Activated CD4-positive, CD25-positive, alpha-beta regulatory T cell treated with anti-CD3 and anti-CD28 coated beads, Interleukin-2, amount 50 U/mL, for 24 hours (primary cell): ENCODE data around the gene ROR2.
"Not testable (repeated sequence)": the region's sequence is repeated elsewhere in the genome, so short reads cannot be mapped to it uniquely, and the experiment has no call there.

Experiments
- ATAC-seq, 2 donors: fragments of 150-1000 bp; cut with Tn5 transposase; one replicate each; pipeline ENCODE4 v1.10.0; 2021; ENCODE audit warnings: mild to moderate bottlenecking in 1 of 2, moderate library complexity in 1 of 2

ROR2 gene

DNA sequence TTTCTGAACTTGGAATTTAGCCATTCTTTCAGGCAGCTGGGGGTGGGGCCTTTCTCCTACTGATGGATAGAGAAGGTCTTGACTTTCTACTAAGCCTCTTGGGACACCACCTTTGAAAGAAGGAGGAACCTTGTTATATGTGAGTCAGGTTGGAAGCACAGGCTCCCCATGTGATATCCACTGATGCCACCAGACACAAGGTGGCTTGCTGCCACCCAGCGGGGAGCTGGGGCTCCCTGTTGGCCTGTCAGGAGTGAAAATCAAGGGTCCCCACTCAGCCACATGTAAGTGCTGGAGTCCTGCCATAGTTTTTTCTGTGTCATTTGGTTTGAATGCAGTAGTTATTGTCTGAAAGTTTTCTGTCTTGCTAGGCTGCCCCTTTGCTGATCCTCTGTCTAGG lies 274.0 kb downstream of the ROR2 start:
- no peak for ATAC-seq

DNA sequence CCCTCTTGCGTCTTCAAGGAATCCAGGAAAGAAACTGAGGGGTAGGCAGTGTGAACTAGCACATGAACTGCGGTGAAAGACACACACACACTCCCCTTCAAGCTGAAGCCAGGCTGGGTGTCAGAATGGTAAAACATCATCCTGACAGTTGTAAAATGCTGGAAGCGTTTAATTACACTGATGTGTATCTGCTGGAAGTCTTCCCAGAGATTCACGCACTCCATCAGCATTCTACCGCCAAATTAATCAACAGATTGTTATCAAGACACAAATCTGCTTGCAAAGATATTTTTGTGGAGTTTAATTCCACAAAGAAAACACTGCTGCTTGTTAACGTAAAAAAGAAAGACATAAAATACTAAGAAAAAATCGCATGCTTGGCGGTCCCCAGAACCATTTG lies 285.4 kb downstream of the ROR2 start:
- no peak for ATAC-seq

DNA sequence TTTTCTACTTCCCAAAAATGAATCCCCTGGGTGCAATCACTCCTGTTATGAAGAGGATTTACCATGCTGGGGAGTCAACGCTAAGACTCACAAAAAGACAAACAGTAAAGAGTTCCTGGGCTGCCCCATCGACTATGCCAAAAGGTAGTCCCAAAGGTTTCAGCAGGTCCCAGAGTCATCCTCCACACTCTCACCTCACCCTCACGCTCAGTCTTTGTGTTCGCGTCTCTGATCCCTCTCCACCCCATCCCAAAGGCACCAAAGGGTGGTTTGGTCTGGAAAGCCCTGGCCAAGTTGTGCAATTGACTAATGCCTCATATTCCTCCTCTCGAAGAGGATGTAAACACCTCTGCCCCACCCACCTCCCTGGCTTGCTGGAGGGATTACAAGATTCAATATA lies 286.2 kb downstream of the ROR2 start:
- no peak for ATAC-seq

DNA sequence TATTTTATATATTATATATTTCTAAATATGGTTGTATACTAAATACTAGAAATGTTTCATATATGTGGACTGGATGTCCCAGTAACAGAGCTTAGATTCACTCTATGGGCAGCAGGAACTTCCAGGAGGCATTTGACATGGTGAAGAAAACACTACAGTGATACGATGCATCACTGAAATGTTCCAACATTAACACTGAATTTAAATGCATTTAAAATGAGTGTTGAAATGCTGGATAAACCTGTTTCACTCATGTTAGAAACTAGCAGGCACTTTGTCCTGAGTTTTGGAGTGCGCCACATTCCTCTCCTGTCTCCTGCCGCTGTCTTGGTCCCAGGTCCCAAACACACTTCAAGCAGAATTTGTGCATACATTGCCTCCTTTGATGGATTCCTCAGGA lies 288.6 kb downstream of the ROR2 start:
- ATAC-seq: no peak

DNA sequence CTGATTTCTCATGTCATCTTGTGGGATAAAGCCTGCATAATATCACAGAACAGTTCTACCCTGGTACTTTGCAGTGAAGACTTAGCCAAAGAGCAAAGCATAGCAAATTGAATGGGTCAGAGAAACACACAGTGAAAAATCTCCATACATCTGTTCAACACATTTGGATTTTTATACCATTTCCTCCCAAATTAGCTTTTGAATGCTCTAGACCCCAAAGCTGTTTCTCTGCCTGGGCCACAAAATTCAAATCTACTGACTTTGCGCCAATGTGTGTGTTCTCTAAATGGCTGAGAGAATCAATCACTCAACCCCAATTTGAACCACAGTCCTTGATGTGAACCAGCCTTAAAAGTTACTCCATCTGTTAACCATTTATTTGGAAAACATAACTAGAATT lies 289.5 kb downstream of the ROR2 start:
- ATAC-seq: no peak

DNA sequence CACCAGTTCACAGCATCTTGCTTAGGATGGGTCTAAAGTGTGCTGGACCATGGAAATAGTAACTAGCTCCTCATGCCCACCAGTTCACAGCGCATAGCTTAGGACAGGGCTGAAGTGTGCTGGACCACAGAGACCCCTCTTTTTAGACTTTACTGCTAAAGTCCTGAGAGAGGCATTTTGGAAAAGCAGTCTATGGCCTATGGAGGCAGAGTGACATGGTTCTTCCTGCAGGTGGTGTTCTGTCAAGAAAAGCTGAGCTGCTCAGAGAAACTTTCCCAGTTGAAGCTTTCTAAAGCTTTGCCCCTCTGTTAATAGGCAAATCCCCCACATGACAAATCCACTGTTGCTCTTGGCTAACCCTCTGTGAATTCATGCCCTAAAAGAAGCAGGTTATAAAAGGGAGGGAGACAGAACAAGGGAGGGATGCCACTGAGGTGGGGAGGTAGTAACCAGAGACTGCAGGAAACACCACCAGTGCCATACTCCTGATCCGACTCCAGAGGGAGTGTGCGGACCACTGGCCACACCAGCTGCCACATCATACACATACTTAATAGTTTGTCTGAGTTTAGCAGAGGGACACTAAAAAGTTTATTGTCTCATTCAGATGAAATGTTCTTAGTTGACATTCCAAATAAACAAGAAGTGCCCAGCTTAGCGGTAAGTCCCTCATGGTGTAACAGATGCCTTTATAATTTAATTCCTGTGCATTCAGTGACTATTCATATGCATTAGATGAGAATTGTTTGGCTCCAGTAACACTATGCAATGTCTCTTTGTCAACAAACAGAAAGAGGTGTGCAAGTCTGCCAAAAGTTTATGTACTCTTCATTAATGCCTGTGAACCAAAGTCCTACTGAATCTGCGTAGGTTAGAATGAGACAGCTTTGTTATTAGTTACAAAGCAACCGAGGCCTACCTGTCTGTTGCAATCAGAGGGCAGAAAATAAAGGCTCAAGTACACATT lies 290.2 kb downstream of the ROR2 start:
- ATAC-seq: no peak

DNA sequence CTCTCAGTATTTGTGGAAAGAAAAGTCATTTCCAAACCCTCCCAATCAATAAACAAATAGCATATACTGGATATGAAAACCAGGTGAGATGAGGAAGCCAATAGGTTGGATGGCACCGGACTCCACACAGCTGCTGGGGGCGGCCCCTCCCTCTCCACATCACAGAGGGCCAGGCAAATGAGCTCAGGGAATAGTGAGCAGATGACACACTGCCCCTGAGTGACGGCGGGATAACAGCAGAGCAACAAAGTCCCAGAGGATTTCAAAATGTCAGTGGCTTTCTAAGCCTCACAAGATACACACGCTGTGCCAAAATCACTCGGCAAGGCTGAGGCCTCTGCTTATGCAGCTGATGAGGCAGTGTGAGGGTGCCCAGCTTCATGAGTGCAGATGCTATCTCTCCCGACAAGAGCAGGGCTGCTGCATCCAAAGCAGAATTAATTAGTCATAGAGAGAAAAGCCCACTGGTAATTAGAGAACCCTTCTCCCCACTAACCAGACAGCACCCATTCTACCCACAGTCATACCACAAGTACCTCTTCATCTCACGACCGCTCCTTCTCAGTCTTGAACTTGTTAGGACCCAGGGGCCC lies 291.4 kb downstream of the ROR2 start:
- ATAC-seq: no peak

DNA sequence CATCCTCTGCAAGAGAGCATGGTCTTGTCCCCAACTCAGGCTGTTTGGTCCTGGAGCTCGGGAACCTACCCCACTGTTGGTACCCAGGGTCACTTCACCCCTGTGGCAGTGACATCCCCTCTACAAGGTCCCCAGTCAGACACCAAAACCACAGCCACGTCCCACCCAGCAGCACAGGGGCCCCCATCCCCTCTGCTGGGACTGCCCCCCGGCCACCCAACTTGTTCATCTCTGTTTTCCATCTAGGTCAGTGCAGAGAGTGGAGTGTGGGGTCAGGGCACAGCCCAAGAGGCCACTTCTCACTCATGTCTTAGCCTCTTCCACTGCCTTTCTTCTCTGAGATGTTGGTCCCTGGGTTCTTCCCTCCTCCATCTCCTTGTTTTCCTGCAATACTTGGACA lies 292.5 kb downstream of the ROR2 start:
- ATAC-seq: no peak

DNA sequence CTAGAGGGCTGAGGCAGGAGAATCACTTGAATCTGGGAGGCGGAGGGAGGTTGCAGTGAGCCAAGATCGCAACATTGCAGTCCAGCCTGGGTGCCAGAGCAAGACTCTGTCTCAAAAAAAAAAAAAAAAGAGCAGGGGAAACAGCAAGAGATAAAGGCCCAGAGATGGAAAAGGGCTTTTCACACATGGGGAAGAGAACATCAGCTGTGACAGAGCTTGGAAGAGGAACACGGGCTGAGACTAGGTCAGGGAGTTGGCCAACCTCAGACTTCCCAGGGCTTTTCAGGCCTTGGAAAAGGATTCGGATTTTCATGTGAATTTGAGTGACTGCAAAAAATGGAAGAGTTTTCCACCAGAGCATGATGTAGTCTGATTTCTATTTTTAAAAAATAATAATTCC lies 294.4 kb downstream of the ROR2 start:
- ATAC-seq: no peak

DNA sequence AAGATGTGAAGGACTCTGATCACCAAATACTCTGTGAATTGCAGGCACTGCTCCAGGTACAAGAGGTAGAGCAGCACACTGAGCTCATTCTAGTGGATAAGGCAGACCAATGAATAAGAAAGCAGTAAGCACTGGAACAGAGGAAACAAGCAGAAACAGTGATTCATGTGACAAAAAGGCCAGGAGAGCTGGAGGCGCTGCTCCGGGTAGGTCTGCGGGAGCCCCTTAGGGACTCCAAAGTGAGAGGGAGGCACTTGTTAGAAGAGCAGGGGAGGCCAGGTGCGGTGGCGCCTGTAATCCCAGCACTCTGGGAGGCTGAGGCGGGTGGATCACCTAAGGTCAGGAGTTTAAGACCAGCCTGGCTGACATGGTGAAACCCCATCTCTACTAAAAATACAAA lies 294.8 kb downstream of the ROR2 start:
- ATAC-seq: no peak

DNA sequence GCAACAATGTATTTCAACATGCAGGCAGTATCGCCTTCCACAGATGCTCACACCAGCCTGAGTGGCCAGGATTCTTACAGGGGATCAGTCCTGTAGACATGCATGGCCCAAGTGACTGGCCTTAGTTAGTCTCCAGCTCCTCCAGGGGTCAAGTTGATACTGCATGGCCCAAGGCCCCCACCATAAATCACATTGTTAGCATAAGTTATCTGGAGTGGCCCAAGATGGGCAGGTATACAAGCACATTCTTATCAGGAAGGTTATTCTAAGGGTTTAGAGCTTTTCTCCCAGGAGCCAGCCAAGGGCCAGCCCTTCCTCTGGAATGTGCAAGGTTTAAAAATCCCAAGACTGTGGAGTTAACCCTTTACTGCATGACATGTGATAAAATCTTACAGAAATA lies 295.5 kb downstream of the ROR2 start:
- no peak for ATAC-seq

DNA sequence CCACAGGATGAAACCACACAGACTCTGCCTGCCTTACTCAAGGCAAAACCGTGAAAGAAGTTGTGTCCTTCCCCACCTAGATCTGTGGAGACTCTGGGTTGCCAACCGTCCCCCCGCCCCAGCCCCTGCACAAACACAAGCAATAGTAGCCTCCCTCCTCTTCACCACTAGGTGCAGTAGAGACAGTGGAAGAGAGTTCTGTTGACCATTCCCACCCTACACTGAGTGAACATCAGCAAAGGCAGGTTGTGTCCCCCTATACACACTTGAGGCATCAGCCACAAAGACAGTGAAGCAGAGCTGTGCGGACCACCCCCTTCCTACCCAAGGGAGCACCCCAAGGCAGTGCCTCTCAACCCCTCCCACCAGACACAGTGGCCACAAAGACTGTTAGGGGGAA lies 302.7 kb downstream of the ROR2 start:
- ATAC-seq: no peak

DNA sequence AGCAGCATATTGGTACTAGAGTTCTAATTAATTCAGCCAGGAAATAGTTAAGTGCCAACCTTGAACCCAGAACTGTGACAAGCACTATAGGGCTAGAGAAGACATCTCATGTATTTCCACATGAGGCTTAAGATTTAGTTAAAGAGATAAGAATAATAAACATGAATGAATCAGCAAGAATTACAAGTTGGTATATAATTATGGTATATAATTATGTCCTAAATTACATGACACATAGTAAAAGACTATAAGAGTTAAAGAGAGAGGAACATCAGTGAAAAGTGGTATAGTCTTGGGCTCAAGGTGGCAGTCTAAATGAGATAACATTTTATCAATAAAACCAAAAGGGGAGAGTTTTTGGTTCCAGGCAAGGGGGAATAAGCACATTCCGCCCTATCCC lies 303.3 kb downstream of the ROR2 start:
- no peak for ATAC-seq

DNA sequence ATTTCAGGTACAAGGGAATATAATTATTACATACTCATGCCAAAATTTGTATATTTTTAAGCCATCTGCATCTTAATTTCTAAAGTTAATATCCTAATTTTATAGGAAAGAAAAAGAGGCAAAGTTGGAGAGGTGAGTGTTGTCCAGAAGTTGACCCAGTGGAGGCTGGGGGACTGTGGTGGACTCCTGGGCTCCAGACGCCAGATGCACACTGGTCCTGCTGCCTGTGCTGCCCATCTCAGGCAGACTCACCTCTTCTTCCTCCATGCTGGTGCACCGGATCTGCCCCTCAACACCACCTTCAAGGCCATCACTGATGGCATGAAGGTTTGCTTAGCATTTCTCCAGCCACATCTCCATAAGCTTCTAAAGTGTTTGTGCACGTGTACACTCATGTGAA lies 305.6 kb downstream of the ROR2 start:
- no peak for ATAC-seq

DNA sequence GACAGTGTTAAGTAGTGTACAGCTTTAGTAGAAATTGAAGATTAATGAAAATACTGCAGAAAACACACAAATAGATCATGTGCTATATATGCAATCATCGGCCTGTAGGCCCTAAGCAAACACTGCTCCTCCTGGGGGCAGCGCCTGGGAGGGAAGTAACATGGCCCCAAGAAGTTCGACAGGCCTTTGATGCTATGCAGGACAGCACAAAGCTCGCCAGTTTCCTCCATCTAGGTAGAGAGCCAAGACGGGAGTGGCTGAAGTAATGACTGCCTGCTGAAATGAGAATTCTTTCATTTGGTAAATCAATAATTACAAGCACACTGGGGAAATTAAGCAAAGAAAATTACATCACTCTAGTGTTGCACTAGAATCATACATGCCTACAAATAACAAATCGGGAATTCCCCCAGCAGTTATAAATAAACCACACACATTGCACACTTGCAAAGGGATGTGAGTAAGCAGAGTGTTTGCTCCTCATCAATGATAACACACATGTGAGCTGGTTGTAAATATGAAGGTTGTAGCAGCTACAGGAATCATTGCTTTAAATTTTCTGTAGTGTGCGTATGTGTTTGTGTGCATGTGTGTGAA lies 306.4 kb downstream of the ROR2 start:
- no peak for ATAC-seq

DNA sequence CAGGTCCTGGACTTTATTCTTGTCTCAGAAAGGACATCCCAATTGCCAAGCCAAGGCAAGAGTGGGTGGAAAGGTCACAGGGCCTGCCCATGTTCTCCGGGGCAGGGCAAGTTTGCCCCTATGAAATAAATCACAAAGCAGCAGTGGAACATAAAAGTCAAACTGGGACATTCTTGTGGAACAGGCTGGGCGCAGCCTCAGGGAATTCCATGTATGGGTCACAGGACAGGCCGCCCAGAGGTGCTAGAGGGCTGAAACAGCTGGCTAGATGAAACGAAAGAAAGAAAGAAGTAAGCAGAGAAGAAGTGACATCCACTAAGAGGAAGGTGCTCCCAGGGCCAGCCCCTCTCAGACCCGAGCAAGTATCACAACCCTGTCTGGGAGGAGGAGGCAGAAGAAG lies 307.3 kb downstream of the ROR2 start:
- ATAC-seq: no peak

DNA sequence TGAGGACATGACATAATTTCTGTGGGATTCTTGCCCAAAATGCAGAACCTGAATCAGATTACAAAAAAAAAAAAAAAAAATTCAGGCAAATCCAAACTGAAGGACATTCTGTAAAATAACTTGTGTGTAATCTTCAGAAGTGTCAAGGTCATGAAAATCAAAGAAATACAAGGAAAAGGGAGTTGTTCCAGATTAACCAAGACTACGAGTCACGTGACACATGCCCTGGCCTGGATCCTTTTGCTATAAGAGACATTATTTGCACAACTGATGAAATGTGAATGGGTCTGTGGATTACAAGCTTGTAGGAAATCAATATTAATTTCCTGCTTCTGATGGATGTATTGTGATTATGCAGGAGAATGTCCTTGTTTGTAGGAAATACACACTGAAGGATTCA lies 309.6 kb downstream of the ROR2 start:
- ATAC-seq: no peak

DNA sequence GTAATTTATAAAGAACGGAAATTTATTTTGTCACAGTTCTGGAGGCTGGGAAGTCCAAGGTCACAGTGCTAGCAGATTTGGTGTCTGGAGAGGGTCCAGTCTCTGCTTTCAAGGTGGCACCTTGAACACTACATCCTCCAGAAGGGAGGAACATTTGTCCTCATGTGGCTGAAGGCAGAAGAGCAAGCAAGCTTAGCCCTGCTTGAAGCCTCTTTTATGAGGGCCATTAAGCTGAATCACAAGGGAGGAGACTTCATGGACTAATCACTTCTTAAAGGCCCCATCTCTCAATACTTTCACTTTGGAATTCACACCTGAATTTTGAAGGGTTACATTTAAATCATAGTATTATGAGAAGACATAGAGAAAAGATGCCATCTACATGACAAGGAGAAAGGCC lies 311.0 kb downstream of the ROR2 start:
- ATAC-seq: no peak

DNA sequence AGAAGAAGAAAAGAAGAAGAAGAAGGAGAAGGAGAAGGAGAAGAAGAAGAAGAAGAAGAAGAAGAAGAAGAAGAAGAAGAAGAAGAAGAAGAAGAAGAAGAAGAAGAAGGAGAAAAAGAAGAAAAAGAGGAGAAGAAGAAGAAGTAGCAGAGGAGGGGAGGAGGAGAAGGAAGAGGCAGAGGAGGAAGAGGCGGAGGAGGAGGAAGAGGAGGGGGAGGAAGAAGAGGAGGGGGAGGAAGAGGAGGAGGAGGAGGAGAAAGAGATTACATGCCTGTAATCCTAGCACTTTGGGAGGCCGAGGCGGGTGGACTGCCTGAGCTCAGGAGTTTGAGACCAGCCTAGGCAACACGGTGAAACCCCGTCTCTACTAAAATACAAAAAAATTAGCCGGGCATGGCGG lies 315.2 kb downstream of the ROR2 start:
- ATAC-seq: not testable (repeated sequence)

DNA sequence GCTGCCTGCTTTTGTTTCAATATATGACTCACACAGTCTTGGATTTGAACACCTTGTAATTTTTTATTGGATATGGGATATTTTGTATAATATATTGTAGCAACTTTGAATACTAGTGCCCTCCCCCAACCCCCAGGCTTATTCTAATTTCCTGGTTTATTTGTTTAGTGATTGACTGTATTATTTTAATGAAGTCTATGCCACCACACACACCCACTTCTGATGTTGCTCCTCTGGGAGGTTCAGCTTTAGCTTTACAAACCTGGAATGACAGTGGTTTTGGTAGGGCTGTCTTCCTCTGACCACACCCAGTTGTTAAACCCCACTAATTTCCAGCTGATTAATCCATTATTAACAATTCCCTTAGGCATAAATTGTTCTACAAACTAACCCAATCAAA lies 320.3 kb downstream of the ROR2 start:
- no peak for ATAC-seq

DNA sequence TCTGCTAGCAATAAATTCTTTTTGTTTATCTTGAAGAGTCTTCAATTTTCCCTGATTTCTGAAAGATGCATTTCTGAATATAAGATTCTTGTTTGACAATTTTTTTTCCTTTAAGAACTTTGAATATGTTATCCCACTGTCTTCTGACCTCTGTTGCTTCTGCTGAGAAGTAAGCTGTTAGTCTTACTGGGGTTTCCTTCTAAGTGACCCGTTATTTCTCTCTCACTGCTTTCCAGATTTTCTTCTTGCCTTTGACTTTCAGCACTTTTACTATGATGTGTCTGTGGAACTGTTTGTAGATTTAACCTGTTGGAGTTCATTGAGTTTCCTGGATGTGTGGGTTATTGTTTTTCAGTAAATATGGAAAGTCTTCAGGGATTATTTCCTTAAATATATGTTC lies 321.1 kb downstream of the ROR2 start:
- ATAC-seq: no peak

DNA sequence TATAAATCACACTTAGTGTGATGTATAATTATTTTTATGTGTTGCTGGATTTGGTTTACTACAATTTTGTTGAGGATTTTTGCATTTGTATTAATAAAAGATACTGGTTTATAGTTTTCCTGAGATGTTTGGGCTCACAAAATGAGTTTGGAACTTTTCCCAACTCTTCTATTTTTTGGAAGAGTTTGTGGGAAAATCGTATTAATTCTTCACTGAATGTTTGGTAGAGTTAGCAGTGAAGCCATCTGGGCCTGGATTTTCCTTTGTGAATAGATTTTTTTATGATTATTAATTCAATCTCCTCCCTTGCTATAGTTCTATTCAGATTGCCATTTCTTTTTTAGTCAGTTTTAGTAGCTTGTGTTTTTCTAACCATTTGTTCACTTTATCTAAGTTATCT lies 324.7 kb downstream of the ROR2 start:
- ATAC-seq: no peak

DNA sequence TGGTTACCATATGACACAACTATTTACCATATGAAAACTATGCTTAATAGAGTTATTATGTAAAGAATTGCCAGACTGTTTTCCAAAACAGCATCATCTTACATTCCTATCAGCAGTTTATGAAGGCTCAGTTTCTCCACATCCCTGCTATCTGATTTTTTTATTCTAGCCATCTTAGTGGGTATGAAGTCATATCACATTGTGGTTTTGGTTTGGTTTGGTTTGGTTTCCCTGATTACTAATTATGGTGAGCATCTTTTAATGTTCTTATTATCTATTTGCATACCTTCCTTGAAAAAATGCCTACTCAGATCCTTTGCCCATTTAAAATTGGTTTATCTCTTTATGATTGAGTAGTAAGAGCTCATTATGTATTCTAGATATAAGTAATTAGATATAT lies 327.0 kb downstream of the ROR2 start:
- ATAC-seq: no peak

DNA sequence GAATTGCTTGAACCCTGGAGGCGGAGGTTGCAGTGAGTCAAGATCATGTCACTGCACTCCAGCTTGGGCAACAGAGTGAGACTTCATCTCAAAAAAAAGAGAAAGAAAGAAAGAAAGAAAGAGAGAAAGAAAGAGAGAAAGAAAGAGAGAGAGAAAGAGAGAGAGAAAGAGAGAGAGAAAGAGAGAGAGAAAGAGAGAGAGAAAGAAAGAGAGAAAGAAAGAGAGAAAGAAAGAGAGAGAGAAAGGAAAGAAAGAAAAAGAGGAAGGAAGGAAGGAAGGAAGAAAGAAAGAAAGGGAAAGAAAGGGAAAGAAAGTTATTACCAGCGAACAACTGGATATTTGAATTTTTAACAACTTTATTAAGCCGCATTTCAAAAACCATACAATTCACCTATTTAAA lies 327.9 kb downstream of the ROR2 start:
- ATAC-seq: not testable (repeated sequence)
